Bronchial epithelial cell (primary cell): ENCODE data around the gene LTBP1. TPM values are rescaled to one million over a fixed set of nuclear protein-coding genes. Genes with fewer than 3 reads are reported as not detected.

Experiments used
- DNase-seq: peaks from one replicate; pipeline ENCODE4 v3.0.0-alpha.2; 2010; ENCODE audit warnings: low read depth
- FAIRE-seq: peaks from 2 replicates; lab custom pipeline; 2011; peaks lifted over from hg19 to GRCh38; lab: Jason Lieb, UNC
- H3K27me3 ChIP-seq: 2 replicates; pipeline ENCODE4 v1.5.1; 2011; ENCODE audit warnings: low read length; ENCODE audit not compliant: control insufficient read depth, insufficient read depth
- H3K36me3 ChIP-seq: 2 replicates; pipeline ENCODE4 v1.5.1; 2011; ENCODE audit warnings: low read length; ENCODE audit not compliant: control insufficient read depth, insufficient read depth
- H3K4me3 ChIP-seq: 2 replicates; pipeline ENCODE4 v1.5.1; 2011; ENCODE audit warnings: mild to moderate bottlenecking, low read depth, low read length, control low read depth
- total RNA-seq: library from RNA; depleted of rRNA; stranded (reverse); fragments of >200 nt; gene quantifications from 2 replicates; pipeline ENCODE4 v1.2.1, GENCODE V29; 2014
- TF ChIP-seq, protein P1 (sequence below): IDR thresholded peaks from 2 replicates; pipeline ENCODE4 v1.5.1; 2011; ENCODE audit warnings: mild to moderate bottlenecking, moderate library complexity, low read length, control low read depth, inconsistent platforms; ENCODE audit not compliant: insufficient read depth, severe bottlenecking

LTBP1 gene
- total RNA-seq, 1 donor from 2014 or later, result 6.6 TPM

DNA sequence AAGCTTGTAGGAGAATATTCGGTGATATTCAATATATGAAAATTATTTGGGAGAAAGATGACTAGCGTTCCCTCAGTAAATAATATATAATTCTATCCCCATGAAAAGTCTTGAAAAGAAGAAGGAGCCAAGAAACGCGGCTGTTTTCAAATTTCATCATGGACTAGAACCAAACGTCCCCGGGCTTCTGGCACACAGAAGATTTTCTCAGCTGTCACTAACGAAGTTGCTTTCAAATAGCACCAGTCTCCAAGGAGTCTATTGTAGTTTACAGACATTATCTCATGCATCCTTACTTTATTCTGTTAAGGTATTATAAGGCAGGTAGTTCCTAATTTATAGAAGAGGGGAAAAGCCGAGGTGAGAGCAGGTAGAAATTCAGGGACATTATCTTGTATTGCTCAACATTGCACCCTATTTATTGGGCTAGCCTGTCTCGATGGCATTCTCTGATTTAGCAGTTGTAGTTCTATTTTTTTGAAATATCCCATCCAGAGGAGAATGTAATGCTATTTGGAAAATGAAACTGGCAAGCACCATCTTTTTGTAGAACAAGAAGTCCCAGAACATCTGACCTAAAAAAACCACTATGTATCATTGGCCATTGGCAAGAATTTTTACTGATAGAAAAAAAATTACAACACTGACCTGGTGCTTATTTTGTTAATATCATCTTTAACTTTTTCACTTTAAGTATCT, 331.6 kb downstream of the LTBP1 start:
- DNase-seq (no peak), FAIRE-seq (no peak)
- Histone ChIP-seq H3K27me3 (no peaks in the 10 kb centered on the region), H3K4me3 (no peak overlapping the region), H3K36me3 (no peaks in the 10 kb centered on the region)
- TF ChIP-seq, protein P1, sequence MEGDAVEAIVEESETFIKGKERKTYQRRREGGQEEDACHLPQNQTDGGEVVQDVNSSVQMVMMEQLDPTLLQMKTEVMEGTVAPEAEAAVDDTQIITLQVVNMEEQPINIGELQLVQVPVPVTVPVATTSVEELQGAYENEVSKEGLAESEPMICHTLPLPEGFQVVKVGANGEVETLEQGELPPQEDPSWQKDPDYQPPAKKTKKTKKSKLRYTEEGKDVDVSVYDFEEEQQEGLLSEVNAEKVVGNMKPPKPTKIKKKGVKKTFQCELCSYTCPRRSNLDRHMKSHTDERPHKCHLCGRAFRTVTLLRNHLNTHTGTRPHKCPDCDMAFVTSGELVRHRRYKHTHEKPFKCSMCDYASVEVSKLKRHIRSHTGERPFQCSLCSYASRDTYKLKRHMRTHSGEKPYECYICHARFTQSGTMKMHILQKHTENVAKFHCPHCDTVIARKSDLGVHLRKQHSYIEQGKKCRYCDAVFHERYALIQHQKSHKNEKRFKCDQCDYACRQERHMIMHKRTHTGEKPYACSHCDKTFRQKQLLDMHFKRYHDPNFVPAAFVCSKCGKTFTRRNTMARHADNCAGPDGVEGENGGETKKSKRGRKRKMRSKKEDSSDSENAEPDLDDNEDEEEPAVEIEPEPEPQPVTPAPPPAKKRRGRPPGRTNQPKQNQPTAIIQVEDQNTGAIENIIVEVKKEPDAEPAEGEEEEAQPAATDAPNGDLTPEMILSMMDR, result no peak

DNA sequence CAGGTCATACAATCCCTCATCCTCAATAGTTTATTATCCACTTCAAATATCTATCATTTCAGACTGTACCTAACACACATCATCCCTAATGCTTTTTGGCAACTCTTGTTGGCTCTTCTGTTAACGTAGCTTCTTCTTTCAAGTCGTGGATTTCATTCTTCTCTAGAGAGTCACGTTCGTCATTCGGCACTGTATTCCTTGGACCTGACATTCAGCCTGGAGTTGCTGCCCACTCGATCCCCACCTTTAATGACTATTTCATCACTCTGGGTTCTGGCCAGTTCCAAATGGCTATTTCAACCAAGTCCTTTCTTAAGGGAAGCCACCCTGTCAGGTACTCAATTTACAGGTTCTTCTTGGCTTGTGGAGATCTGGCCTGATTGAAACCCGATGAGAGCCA, 337.5 kb downstream of the LTBP1 start:
- DNase-seq, result no peak
- Histone ChIP-seq H3K27me3 (no peaks in the 10 kb centered on the region), H3K36me3 (no peaks in the 10 kb centered on the region), H3K4me3 (no peak overlapping the region)
- FAIRE-seq, result no peak
- TF ChIP-seq, protein P1, result no peak

DNA sequence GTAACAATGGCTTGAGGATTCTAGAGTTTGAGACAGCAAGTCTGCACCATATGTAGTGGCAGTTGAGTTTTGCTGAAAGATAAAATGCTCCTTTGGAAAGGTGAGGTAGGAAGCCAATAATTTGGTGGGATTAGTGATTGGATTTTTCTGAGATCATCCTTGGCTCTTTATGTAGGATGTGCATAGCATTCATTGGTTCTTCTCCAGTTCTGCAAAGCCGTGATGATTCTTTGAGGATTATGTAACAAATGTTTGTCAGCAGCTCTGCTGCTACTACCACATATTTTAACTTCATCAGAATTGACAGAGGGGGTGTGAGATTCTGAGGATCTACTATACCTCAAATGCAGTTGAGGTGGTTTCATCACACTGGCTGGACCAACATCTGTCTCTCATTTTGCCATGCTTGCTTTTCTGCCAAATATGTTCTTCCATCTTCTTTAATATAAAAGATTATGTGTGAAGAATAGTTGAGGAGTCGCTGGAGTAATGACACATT, 340.8 kb downstream of the LTBP1 start:
- DNase-seq (no peak), FAIRE-seq (no peak)
- TF ChIP-seq, protein P1, result no peak
- Histone ChIP-seq H3K36me3 (no peaks in the 10 kb centered on the region), H3K27me3 (no peaks in the 10 kb centered on the region), H3K4me3 (no peak overlapping the region)

DNA sequence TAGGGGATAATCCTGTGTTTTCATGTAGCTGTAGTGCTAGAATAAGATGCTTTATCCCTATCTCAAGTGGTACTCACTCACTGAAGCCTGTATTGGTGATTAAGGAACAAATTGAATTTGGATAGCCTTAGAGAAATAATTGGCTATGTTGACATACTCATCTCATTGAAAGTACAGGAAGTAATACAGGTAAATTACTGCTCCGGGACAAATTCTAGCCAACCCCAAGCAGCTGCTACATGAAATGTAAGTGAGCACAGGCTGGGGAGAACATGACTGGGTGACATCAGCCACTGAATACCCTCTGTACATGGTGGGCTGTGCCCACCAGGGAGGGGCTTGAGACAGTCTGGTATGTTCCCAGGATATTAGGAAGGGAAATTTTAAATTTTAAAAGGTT, 341.3 kb downstream of the LTBP1 start:
- Histone ChIP-seq H3K4me3 (no peak overlapping the region), H3K27me3 (no peaks in the 10 kb centered on the region), H3K36me3 (no peaks in the 10 kb centered on the region)
- TF ChIP-seq, protein P1, result no peak
- FAIRE-seq, result no peak
- no peak for DNase-seq

DNA sequence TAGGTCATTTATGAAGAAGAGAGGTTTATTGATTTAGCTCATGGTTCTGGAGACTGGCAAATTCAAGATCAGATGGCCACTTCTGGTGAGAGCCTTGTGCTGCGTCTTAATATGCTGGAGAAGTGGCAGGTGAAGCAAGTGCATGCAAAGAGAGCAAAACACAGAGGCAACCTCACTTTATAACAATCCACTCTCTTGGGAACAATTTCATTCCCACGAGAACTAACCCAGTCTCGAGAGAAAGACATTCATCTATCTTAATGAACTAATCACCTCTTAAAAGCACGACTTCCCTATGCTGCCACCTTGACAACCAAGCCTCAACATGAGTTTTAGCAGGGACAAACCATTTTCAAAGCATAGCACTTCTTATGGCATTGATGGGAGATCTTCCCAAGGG, 343.2 kb downstream of the LTBP1 start:
- H3K36me3 ChIP-seq, result no peaks in the 10 kb centered on the region
- H3K27me3 ChIP-seq, result no peaks in the 10 kb centered on the region
- no peak overlapping the region for H3K4me3 ChIP-seq
- DNase-seq (no peak), FAIRE-seq (no peak)
- TF ChIP-seq, protein P1, result no peak
